ENCODE measurements around the gene DSC1.

DSC1 gene

DNA sequence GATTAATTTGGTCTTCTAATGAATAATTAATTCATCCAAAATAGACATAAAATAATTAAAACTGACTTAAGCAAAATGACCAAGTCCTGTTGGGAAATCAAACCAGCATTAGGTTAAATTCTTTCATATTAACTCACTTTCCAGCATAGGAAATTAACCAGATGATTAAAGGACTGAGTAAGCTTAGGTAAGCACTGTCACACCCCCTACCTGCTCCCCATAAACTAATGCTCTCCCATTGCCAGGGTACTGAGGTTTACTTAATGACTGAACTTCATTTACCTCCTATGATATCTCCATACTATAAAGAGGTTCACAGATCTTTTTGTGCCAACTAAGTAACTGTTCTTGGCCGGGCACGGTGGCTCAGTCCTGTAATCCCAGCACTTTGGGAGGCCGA lies 74.1 kb downstream of the DSC1 start:
- Histone ChIP-seq H3K27me3 (ENCODE audit: low read depth) (no peaks in the 10 kb centered on the region), H3K9me3 (no peaks in the 10 kb centered on the region), H3K36me3 (replicated peaks) (peaks cover 13% of the 10 kb centered on the region), H3K4me1 (no peaks in the 10 kb centered on the region), H3K4me3 (no peak overlapping the region)
- in situ Hi-C loops (cut with MboI; ENCODE audit: low sequenced_read_pairs) = no loop called here
- no peak for DNase-seq (ENCODE audit: low spot score in 2 of 2)

GRCh38 chr18:31079973-31080372 lies 82.7 kb downstream of the DSC1 start:
- Histone ChIP-seq H3K27me3 (ENCODE audit: low read depth) (no peaks in the 10 kb centered on the region), H3K4me1 (peaks cover 12% of the 10 kb centered on the region), H3K36me3 (replicated peaks) (peaks cover 3% of the 10 kb centered on the region; the same call in 1 of the 2 replicates), H3K4me3 (no peak overlapping the region), H3K9me3 (no peaks in the 10 kb centered on the region)
- no peak for DNase-seq (ENCODE audit: low spot score in 2 of 2)
- in situ Hi-C loops (cut with MboI; ENCODE audit: low sequenced_read_pairs) = no loop called here

All from HAP-1 (cell line).